Ishikawa (cell line): ENCODE results near the gene ANKRD44.

ENCODE experiments used
- TCF12 ChIP-seq: IDR thresholded peaks from 2 replicates; pipeline ENCODE4 v1.6.1; 2012; ENCODE audit warnings: low read depth
- TF ChIP-seq, protein P1 (sequence below): IDR thresholded peaks from 2 replicates; pipeline ENCODE4 v1.6.1; 2012; ENCODE audit warnings: low read depth, mild to moderate bottlenecking

DNA sequence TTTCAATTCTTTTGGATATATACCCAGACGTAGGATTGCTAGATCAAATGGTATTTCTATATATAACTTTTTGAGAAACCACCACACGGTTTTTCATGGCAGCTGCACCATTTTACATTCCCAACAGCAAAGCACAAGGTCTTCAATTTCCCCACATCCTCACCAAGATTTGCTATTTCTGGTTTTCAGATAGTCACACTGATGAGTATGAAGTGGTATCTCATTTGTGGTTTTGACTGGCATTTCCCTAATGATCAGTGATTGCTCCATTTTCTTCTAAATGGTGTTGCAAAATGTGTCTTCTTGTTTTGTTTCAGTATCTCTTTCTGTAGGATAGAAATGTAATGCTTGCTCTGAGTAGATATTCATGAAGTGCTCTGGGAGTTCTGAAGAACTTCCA is 52.0 kb downstream of the ANKRD44 start:
- TF ChIP-seq TCF12: no peak
- TF ChIP-seq, protein P1, sequence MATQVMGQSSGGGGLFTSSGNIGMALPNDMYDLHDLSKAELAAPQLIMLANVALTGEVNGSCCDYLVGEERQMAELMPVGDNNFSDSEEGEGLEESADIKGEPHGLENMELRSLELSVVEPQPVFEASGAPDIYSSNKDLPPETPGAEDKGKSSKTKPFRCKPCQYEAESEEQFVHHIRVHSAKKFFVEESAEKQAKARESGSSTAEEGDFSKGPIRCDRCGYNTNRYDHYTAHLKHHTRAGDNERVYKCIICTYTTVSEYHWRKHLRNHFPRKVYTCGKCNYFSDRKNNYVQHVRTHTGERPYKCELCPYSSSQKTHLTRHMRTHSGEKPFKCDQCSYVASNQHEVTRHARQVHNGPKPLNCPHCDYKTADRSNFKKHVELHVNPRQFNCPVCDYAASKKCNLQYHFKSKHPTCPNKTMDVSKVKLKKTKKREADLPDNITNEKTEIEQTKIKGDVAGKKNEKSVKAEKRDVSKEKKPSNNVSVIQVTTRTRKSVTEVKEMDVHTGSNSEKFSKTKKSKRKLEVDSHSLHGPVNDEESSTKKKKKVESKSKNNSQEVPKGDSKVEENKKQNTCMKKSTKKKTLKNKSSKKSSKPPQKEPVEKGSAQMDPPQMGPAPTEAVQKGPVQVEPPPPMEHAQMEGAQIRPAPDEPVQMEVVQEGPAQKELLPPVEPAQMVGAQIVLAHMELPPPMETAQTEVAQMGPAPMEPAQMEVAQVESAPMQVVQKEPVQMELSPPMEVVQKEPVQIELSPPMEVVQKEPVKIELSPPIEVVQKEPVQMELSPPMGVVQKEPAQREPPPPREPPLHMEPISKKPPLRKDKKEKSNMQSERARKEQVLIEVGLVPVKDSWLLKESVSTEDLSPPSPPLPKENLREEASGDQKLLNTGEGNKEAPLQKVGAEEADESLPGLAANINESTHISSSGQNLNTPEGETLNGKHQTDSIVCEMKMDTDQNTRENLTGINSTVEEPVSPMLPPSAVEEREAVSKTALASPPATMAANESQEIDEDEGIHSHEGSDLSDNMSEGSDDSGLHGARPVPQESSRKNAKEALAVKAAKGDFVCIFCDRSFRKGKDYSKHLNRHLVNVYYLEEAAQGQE: no peak
